ENCODE measurements around the gene PTTG2.
"Not testable (repeated sequence)": the region's sequence is repeated elsewhere in the genome, so short reads cannot be mapped to it uniquely, and the experiment has no call there.

PTTG2 gene

GRCh38 chr4:37958932-37959331, 1.3 kb upstream of the PTTG2 start:
- no peak for DNase-seq

GRCh38 chr4:37960679-37961450, 667 bp downstream of the PTTG2 start:
- no peak for DNase-seq

- no peak for DNase-seq
Observed at GRCh38 chr4:37964734-37965457, 4.7 kb downstream of the PTTG2 start.

GRCh38 chr4:37966044-37966443, 5.8 kb downstream of the PTTG2 start:
- no peak for DNase-seq

- DNase-seq, result no peak
Observed at GRCh38 chr4:37967736-37968135, 7.5 kb downstream of the PTTG2 start.

- no peak for DNase-seq
Observed at GRCh38 chr4:37968747-37969146, 8.5 kb downstream of the PTTG2 start.

- peak; percentile 63 for DNase-seq
Observed at GRCh38 chr4:37970702-37971101, 10.5 kb downstream of the PTTG2 start.

- no peak for DNase-seq
Observed at GRCh38 chr4:37971202-37971601, 11.0 kb downstream of the PTTG2 start.

GRCh38 chr4:37973441-37973840, 13.2 kb downstream of the PTTG2 start:
- no peak for DNase-seq

GRCh38 chr4:37975321-37975822, 15.2 kb downstream of the PTTG2 start:
- not testable (repeated sequence) for DNase-seq

GRCh38 chr4:37976507-37976906, 16.3 kb downstream of the PTTG2 start:
- DNase-seq, result no peak

- peak; percentile 88 for DNase-seq
Observed at GRCh38 chr4:37976991-37977470, 16.8 kb downstream of the PTTG2 start.

GRCh38 chr4:37977471-37978247, 17.5 kb downstream of the PTTG2 start:
- peak; percentile 80 for DNase-seq

GRCh38 chr4:37978248-37978924, 18.2 kb downstream of the PTTG2 start:
- peak; percentile 28 for DNase-seq

- no peak for DNase-seq
Observed at GRCh38 chr4:37980246-37980645, 20.0 kb downstream of the PTTG2 start.

- no peak for DNase-seq
Observed at GRCh38 chr4:37981425-37981824, 21.2 kb downstream of the PTTG2 start.

GRCh38 chr4:37981844-37982720, 21.9 kb downstream of the PTTG2 start:
- no peak for DNase-seq

GRCh38 chr4:37982736-37983135, 22.5 kb downstream of the PTTG2 start:
- DNase-seq, result no peak

- DNase-seq, result no peak
Observed at GRCh38 chr4:37983951-37984350, 23.8 kb downstream of the PTTG2 start.

- no peak for DNase-seq
Observed at GRCh38 chr4:37985730-37986275, 25.6 kb downstream of the PTTG2 start.

GRCh38 chr4:37988670-37989069, 28.5 kb downstream of the PTTG2 start:
- DNase-seq, result no peak

Data from CD4-positive, alpha-beta T cell treated with Interleukin-6 for 4 hours (primary cell).